Caki2 (cell line): Measurements from ENCODE around the gene KLHL13. TPM values are rescaled to one million over a fixed set of nuclear protein-coding genes. Genes with fewer than 3 reads are reported as not detected.

Experiments used
- DNase-seq: peaks from one replicate; pipeline ENCODE4 v3.0.0-alpha.2; 2015; ENCODE audit warnings: low read depth
- in situ Hi-C: cut with HindIII; loops from 2 replicates; pipeline ENCODE4 v1.10.0; 2016; ENCODE audit warnings: low sequenced_read_pairs, low pct_unique_long_range_greater_than_20kb, mixed read lengths
- total RNA-seq: library from RNA; depleted of rRNA; stranded (reverse); fragments of >200 nt; shearing (Covaris generic); gene quantifications from 2 replicates; pipeline ENCODE4 v1.2.3, GENCODE V29; 2014; ENCODE audit warnings: low replicate concordance

The KLHL13 gene
- total RNA-seq, 1 experiment from 2014 or later: 37.4 TPM

- no peak for DNase-seq
- in situ Hi-C loops: no loop called here
Observed at GRCh38 chrX:118109065-118109464, 7.5 kb downstream of the KLHL13 start.

- no peak for DNase-seq
Observed at GRCh38 chrX:118108304-118108703, 8.3 kb downstream of the KLHL13 start.

GRCh38 chrX:118100091-118100490, 16.5 kb downstream of the KLHL13 start:
- in situ Hi-C loops: no loop called here
- DNase-seq: no peak

More at GRCh38 chrX:118108304-118108703, 8.3 kb downstream of the KLHL13 start:
- in situ Hi-C loops: no loop called here

- in situ Hi-C loops: no loop called here
Observed at GRCh38 chrX:118088084-118088483, 28.5 kb downstream of the KLHL13 start.

GRCh38 chrX:118074196-118074595, 42.4 kb downstream of the KLHL13 start:
- DNase-seq: no peak

More at GRCh38 chrX:118088084-118088483, 28.5 kb downstream of the KLHL13 start:
- DNase-seq: no peak

GRCh38 chrX:118066867-118067515, 49.6 kb downstream of the KLHL13 start:
- in situ Hi-C loops: no loop called here
- no peak for DNase-seq

More at GRCh38 chrX:118074196-118074595, 42.4 kb downstream of the KLHL13 start:
- in situ Hi-C loops: no loop called here

GRCh38 chrX:118062817-118063615, 53.6 kb downstream of the KLHL13 start:
- DNase-seq: no peak
- in situ Hi-C loops: no loop called here

- DNase-seq: no peak
- in situ Hi-C loops: no loop called here
Observed at GRCh38 chrX:118062048-118062789, 54.4 kb downstream of the KLHL13 start.

GRCh38 chrX:118058924-118059323, 57.7 kb downstream of the KLHL13 start:
- no peak for DNase-seq
- in situ Hi-C loops: no loop called here

GRCh38 chrX:118056870-118057269, 59.7 kb downstream of the KLHL13 start:
- in situ Hi-C loops: no loop called here
- no peak for DNase-seq

GRCh38 chrX:118049713-118050112, 66.9 kb downstream of the KLHL13 start:
- peak; percentile 10 for DNase-seq
- in situ Hi-C loops: no loop called here

- DNase-seq: no peak
- in situ Hi-C loops: no loop called here
Observed at GRCh38 chrX:118047446-118048186, 69.0 kb downstream of the KLHL13 start.

GRCh38 chrX:118039591-118039990, 77.0 kb downstream of the KLHL13 start:
- in situ Hi-C loops: no loop called here
- DNase-seq: no peak

GRCh38 chrX:118038614-118039365, 77.8 kb downstream of the KLHL13 start:
- no peak for DNase-seq
- in situ Hi-C loops: no loop called here

- in situ Hi-C loops: no loop called here
- DNase-seq: no peak
Observed at GRCh38 chrX:118026631-118027030, 90.0 kb downstream of the KLHL13 start.

GRCh38 chrX:118025226-118025625, 91.4 kb downstream of the KLHL13 start:
- in situ Hi-C loops: no loop called here
- no peak for DNase-seq

GRCh38 chrX:118024482-118024881, 92.1 kb downstream of the KLHL13 start:
- no peak for DNase-seq
- in situ Hi-C loops: no loop called here

- no peak for DNase-seq
- in situ Hi-C loops: no loop called here
Observed at GRCh38 chrX:118022753-118023152, 93.9 kb downstream of the KLHL13 start.
